GM18526 (cell line): ENCODE data around the gene TOM1L2.

Experiments
- POLR2A ChIP-seq: IDR thresholded peaks from 3 replicates; pipeline ENCODE4 v1.6.1; 2011; ENCODE audit not compliant: insufficient read length; ENCODE audit errors: extremely low read depth

Gene TOM1L2

GRCh38 chr17:17906418-17907215, 65.6 kb downstream of the TOM1L2 start:
- no peak for TF ChIP-seq POLR2A

GRCh38 chr17:17905036-17905320, 67.2 kb downstream of the TOM1L2 start:
- no peak for TF ChIP-seq POLR2A

GRCh38 chr17:17904166-17905035, 67.8 kb downstream of the TOM1L2 start:
- TF ChIP-seq POLR2A = no peak

- no peak for TF ChIP-seq POLR2A
Measured at GRCh38 chr17:17902877-17903276, 69.3 kb downstream of the TOM1L2 start.

- no peak for TF ChIP-seq POLR2A
Measured at GRCh38 chr17:17902376-17902775, 69.8 kb downstream of the TOM1L2 start.

GRCh38 chr17:17900615-17901520, 71.3 kb downstream of the TOM1L2 start:
- no peak for TF ChIP-seq POLR2A

- TF ChIP-seq POLR2A = no peak
Measured at GRCh38 chr17:17899486-17899885, 72.7 kb downstream of the TOM1L2 start.

- TF ChIP-seq POLR2A = no peak
Measured at GRCh38 chr17:17898673-17899072, 73.5 kb downstream of the TOM1L2 start.

GRCh38 chr17:17897442-17897841, 74.8 kb downstream of the TOM1L2 start:
- TF ChIP-seq POLR2A = no peak

GRCh38 chr17:17896746-17897145, 75.5 kb downstream of the TOM1L2 start:
- no peak for TF ChIP-seq POLR2A

- TF ChIP-seq POLR2A = no peak
Measured at GRCh38 chr17:17893801-17894644, 78.2 kb downstream of the TOM1L2 start.

GRCh38 chr17:17892731-17893130, 79.5 kb downstream of the TOM1L2 start:
- TF ChIP-seq POLR2A = no peak

GRCh38 chr17:17892009-17892408, 80.2 kb downstream of the TOM1L2 start:
- TF ChIP-seq POLR2A = no peak
